GM19324 (cell line): Measurements from ENCODE around the gene CA12.

ENCODE experiments used
- ATAC-seq: cut with Tn5 transposase; IDR thresholded peaks from one replicate; pipeline ENCODE4 v1.9.1; 2021; ENCODE audit warnings: mild to moderate bottlenecking, moderate library complexity; ENCODE audit not compliant: unreplicated experiment, low FRiP score

CA12 gene

GRCh38 chr15:63318344-63318743 is 63.3 kb downstream of the CA12 start:
- ATAC-seq = no peak

GRCh38 chr15:63314409-63314808 is 67.2 kb downstream of the CA12 start:
- no peak for ATAC-seq

- no peak for ATAC-seq
Measured at GRCh38 chr15:63313825-63314224, 67.8 kb downstream of the CA12 start.

GRCh38 chr15:63312286-63312685 is 69.4 kb downstream of the CA12 start:
- no peak for ATAC-seq

- no peak for ATAC-seq
Measured at GRCh38 chr15:63310646-63311045, 71.0 kb downstream of the CA12 start.

- no peak for ATAC-seq
Measured at GRCh38 chr15:63308947-63309346, 72.7 kb downstream of the CA12 start.

- ATAC-seq = no peak
Measured at GRCh38 chr15:63308491-63308890, 73.2 kb downstream of the CA12 start.

GRCh38 chr15:63306492-63307073 is 75.1 kb downstream of the CA12 start:
- no peak for ATAC-seq

- no peak for ATAC-seq
Measured at GRCh38 chr15:63305260-63305659, 76.4 kb downstream of the CA12 start.

GRCh38 chr15:63301088-63301487 is 80.6 kb downstream of the CA12 start:
- no peak for ATAC-seq

- no peak for ATAC-seq
Measured at GRCh38 chr15:63299943-63300575, 81.6 kb downstream of the CA12 start.

- no peak for ATAC-seq
Measured at GRCh38 chr15:63296195-63296594, 85.5 kb downstream of the CA12 start.

GRCh38 chr15:63295341-63295740 is 86.3 kb downstream of the CA12 start:
- ATAC-seq = no peak

GRCh38 chr15:63294359-63294758 is 87.3 kb downstream of the CA12 start:
- ATAC-seq = no peak

GRCh38 chr15:63292771-63293170 is 88.9 kb downstream of the CA12 start:
- no peak for ATAC-seq

- no peak for ATAC-seq
Measured at GRCh38 chr15:63292241-63292640, 89.4 kb downstream of the CA12 start.

GRCh38 chr15:63291507-63291906 is 90.1 kb downstream of the CA12 start:
- ATAC-seq = no peak

GRCh38 chr15:63288778-63289378 is 92.8 kb downstream of the CA12 start:
- no peak for ATAC-seq

- ATAC-seq = no peak
Measured at GRCh38 chr15:63288342-63288741, 93.3 kb downstream of the CA12 start.

GRCh38 chr15:63287109-63287508 is 94.5 kb downstream of the CA12 start:
- ATAC-seq = no peak

GRCh38 chr15:63284335-63284734 is 97.3 kb downstream of the CA12 start:
- no peak for ATAC-seq

GRCh38 chr15:63283126-63283525 is 98.5 kb downstream of the CA12 start:
- no peak for ATAC-seq
